T-helper 1 cell treated with Interleukin-12 subunit alpha and Interleukin-12 subunit beta and Interleukin-4 antibody, amounts not matched to agents 30 ng/mL and 1 ng/mL, for 36 hours (primary cell): ENCODE results near the gene MED15. TPM values are rescaled to one million over a fixed set of nuclear protein-coding genes. Genes with fewer than 3 reads are reported as not detected.
"Not testable (repeated sequence)": the region's sequence is repeated elsewhere in the genome, so short reads cannot be mapped to it uniquely, and the experiment has no call there.

Experiments used
- intact Hi-C: fragments of 100-400 bp; cut with micrococcal nuclease; formaldehyde crosslinking; loops from one replicate; pipeline ENCODE4 v1.15.1; 2024
- total RNA-seq: library from RNA; stranded (reverse); gene quantifications from 2 replicates; pipeline ENCODE4 v1.2.3, GENCODE V29; 2022

MED15 gene
- total RNA-seq, 1 donor from 2014 or later: 165 TPM

DNA sequence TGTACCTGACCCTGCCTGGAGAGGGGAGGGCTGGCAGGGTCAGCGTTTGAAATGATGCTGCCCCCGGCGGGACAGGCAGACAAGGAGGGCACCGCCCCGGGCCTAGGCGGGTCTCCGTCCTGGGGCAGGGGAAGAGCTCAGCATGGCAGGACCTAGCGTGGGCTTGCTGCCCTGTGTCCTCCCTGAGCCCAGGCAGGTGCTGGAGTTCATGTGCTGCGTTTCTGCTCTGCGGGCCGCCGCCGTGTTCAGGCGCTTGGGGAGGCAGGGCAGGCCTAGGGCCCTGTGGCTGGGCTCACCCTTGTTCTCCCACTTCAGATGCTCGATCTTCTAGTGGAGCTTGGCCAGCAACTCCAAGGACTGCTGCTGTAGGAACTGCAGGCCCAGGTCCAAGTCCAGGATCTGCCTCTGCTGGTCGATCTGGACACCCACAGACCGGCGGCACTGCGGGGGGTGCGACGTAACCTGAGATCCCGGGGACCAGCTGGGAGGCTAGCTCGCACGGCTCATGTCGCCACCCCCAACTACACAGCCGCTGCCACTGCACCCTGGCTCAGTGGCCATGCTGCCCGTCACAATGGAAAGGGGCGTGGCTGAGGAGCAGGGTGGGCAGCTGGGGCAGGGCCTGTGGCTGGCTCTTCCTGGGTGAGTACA, 84.4 kb downstream of the MED15 start:
- intact Hi-C loops: no loop called here

DNA sequence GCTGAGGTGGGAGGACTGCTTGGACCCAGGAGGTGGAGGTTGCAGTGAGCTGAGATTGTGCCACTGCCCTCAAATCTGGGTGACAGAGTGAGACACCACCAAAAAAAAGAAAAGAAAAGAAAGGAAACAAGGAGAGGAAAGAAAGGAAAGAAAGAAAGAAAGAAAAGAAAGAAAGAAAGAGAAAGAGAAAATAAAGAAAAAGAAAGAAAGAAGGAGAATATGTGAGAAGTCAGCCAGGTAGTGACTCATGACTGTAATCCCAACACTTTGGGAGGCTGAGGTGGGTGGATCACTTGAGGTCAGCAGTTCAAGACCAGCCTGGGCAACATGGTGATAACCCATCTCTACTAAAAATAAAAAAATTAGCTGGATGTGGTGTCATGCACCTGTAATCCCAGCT, 86.6 kb downstream of the MED15 start:
- intact Hi-C loops: not testable (repeated sequence)

DNA sequence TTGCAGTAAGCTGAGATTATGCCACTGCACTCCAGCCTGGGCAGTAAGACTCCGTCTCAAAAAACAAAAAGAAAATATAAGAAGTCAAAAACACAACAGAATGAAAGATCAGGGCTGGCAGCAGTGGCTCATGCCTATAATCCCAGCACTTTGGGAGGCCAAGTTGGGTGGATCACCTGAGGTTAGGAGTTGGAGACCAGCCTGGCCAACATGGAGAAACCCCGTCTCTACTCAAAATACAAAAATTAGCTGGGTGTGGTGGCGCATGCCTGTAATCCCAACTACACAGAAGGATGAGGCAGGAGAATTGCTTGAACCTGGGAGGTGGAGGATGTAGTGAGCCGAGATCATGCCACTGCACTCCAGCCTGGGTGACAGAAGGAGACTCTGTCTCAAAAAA, 87.1 kb downstream of the MED15 start:
- intact Hi-C loops: not testable (repeated sequence)

DNA sequence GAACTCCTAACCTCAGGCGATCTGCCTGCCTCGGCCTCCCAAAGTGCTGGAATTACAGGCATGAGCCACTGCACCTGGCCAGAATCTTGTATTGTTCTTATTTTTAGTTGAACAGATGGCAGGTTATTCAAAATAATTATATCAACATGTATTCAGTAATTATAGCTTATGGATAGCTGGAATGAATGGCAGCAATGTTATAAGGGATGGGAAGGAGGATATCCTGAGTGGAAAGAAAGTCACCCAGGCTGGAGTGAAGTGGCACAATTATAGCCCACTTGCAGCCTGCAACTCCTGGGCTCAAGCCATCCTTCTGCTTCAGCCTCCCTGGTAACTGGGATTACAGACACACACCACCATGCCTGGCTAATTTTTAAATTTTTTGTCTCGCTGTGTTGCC, 88.1 kb downstream of the MED15 start:
- intact Hi-C loops: no loop called here

DNA sequence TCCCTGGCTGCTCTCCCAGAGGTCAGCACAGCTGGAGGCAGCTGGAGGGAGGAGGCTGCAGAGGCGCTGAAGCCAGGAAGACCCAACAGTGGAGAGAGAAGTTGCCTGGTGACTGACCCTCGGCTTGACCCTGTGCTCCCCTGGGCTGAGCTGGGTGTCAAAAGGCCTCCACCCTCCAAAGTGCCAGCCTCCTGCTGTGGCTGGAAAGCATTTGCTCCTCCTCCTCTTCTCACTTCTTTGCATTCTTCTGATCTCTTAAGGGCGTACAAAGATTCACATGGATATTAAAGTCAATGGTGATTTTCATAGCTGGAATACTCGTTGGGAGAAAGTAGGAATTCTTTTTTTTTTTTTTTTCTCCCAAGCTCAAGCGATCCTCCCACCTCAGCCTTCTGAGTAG, 91.7 kb downstream of the MED15 start:
- intact Hi-C loops: no loop called here

DNA sequence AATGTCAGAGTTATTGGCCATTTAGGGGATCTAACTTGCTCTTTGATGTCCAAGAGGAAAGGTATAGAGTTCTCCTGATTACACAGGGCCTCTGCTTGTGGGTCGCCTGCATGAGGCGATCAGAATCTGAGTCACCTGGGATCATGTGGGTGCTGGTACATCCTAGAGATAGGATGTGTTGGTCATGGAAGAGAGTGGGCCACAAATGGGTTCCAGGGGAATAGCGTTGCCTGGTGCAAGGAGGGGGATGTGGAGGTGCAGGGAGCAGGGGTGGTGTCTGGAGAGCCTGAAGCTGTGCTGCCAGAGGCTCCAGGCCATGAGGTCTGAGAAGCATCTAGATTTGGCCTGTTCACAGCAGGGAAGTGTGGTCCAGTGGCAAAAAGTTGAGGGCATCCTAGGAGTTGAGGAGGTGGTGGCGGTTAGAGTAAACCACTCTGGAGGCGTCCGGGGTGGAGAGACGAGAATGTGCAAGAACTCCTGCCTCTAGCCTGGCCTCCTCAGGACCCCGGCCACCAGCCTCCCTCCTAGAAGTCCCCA, 92.8 kb downstream of the MED15 start:
- intact Hi-C loops: no loop called here

DNA sequence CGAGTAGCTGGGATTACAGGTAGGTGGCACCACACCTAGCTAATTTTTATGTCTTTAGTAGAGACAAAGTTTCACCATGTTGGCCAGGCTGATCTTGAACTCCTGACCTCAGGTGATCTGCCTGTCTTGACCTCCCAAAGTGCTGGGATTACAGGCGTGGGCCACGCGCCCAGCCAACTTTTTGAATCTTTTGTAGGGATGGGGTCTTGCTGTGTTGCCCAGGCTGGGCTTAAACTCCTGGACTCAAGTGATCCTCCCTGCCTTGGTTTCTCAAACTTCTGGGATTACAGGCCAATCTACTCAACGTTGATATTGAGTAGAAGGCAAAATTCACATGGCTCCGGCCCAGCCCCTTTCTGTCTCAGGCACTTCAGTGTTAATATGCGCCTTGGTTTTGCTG, 93.9 kb downstream of the MED15 start:
- intact Hi-C loops: no loop called here

DNA sequence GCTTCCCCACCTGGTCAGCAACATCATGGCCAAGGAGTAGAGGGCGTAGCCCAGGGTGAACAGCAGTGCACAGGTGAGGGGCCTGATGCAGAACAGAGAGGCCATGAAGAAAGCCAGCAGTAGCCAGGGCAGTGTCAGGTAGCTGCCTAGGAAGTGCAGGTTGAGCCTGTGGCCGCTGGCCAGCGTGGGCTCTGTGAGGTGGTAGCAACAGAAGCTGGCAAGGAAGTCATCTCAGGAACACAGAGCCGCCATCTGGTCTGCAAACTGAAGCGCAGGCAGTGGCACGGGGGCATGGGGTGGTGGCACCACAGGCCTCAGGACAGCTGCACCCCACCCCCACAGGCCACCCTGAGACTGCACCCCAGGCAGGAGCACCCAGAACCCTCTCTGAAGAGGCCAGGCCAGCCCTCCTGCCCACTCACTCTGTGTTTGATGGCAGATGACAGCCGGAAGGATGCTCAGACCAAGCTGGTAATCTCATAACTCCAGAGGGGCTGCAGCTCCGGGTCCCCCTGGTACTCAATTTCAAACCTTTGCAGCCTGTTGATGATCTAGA, 95.3 kb downstream of the MED15 start:
- intact Hi-C loops: no loop called here

DNA sequence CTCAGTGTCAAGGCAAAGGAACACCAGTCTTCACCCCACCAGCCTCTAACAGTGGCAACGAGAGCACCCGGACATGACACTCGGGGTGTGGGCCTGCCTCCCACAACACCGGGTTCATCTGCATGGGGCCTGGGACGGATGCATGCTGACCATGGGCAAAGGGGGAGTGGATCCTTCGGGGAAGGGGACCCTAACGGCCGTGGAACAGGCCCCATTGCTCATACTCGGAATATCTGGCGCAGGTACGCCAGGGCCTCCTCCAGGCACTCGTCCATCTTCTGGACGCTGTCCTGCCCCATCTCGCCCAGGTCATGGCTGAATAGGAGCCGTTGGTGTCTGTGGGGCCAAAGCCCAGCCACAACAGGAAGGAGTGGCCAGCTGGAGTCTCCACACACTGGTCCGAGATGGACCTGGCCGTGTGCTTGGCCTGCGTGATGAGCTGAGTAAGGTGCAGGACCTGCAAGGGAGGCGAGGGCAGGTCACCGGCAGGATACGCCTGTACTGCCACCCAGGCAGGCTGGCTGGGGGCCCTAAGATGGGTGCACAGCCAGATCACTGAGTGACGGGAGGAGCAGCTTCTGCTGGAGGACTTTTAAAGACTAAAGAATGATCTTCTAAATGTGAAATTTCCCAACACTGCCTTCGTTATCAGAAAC, 96.8 kb downstream of the MED15 start:
- intact Hi-C loops: no loop called here

DNA sequence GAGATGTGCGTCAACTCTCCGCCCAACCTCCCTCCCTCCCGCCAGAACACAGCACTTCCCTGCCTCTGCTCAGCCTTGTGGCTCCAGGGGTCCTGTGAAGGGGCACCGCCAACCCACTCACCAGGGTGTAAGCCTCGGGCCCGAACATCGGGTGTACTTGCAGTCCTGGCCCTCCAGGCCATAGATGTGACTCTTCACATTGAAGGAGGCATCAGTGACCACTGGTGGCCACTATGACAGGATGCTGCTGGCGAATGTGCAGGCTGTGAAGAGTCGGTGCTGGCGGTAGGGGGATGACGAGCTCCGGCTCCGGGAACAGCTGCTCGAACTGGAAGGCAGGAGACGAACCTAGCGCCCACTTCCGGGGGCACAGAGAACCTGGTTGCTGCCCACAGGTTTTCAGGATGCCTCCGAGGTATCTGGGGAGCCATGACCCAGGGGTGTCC, 97.4 kb downstream of the MED15 start:
- intact Hi-C loops: no loop called here

DNA sequence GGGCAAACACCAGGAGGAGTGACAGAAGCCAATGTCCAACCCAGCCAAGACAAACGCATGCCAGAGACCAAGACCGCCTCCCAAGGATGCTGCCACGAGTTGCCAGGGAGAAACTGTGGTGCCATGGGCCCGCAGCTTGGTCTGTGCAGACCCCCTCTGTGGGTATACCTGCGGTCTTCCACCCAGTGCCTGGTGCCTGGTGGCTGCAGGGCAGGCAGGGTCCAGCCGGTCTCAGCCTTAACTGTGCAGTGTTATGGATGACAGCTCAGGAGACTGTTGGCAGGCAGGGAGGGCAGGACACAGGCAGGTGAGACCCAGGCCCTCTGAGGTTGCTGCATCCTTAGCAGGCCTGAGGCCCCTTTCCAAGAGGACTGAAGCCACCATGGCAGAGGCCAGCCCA, 97.9 kb downstream of the MED15 start:
- intact Hi-C loops: no loop called here

DNA sequence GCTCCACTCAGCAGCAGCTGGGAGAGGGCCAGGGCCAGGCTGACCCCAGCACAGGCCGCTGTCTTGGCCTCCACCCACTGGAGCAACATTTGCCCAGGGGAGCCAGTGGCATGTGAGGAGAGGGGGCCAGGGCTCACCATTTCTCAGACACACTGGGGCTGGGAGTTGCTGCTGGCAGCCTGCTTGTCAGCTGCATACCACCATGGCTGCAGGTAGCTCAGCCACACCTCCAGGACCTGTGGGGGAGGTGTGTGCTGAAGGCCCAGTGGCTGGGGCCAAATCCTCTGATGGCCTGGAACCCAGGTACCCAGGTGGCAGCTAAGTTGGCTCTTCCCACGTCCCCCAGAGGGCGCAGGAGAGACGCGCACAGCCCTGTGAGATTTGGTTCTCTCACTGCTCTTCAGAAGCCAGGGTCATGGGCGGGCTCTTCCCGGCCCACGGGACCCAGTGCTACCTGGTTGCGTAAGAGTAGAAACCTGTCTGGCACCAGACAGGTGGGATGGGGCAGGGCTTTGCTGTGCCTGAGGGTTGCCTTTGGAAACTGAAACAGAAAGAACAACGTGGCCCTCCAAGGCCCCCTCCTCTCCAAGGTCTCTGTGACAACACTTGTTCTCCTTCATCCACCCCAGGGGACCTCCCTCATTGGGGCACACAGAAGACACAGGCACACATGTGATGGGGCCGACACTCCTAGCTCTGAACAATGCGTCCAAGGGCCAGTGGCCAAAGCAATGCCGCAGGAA, 98.8 kb downstream of the MED15 start:
- intact Hi-C loops: loop anchor here (1.0 to 2.0 kb wide), 4 partner anchors 37 to 178 kb away; no protein-coding TSS in a partner anchor

DNA sequence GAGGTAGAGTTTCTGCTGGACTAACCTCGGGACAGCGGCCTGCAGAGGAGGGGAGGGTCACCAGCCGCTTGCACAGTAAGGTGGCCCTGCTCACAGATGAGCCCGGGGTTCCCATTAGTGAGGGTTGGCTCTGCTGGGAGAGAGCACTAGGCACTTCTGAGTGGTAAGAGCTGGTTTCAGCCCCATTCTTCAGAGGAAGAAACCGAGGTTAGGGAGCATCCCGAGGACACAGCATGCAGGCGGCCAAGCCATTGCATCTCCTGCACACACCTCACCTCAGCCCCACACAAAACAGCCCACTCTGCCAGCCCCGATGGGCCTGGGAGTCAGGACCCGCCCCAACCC, 99.3 kb downstream of the MED15 start:
- intact Hi-C loops: loop anchor here (1.0 to 2.0 kb wide), 4 partner anchors 38 to 178 kb away; no protein-coding TSS in a partner anchor

DNA sequence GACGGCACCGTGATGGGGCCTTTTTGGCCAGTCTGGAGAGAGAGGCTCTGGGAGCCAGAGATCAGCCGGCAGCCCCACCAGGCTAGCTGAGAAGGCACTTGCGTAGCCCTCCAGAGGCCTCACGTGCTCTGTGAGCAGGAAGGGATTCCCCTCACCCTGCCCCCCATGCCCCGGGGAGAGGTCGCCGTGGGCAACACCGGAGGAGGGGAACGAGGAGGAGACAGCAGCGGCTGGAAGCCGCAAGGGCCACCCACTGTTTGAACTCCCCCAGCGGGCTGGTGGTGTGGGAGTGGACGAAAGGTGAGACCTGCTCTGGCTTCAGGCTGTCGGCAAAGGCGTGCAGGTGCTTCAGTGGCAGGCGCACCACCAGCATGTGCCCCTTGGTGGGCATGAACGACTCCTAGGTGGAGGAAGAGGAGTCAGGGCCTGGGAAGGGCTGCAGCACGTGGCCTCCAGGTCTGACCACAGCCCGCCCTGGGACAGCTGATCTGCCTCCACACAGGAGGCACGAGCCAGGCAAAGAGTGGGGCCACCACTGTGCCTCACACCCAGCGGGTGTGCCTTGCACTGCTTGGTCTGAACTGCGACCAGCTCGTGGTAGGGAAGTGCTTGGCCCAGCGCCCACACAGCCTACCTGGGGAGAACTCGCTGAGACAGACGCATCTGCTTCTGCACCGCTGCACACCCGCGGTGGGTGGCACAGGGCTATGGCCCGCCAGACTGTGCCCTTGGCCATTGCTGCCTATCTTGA, 99.9 kb downstream of the MED15 start:
- intact Hi-C loops: loop anchor here (2.0 kb wide), 1 partner anchor 39 kb away; no protein-coding TSS in a partner anchor

DNA sequence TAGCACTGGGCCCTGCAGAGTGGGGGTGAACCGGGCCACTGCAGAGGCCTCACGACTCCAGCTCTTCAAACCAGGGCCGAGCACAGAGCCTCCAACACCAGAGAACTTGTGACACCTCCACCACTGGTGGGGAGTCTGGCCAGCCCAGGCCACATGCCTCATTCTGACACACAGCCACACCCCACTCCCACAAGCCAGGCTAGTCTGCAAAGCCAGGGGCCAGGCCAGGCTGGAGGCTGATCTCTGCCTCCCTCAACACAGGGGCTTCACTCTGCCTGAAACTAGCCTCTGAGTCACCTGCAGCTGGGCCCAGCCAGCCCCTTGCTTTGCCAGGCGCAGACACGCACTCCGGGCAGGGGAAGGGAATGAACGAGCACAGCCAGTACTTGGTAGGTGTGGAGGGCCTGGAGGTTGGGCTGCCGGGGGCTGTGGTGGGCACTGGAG, 102.9 kb downstream of the MED15 start:
- intact Hi-C loops: no loop called here

DNA sequence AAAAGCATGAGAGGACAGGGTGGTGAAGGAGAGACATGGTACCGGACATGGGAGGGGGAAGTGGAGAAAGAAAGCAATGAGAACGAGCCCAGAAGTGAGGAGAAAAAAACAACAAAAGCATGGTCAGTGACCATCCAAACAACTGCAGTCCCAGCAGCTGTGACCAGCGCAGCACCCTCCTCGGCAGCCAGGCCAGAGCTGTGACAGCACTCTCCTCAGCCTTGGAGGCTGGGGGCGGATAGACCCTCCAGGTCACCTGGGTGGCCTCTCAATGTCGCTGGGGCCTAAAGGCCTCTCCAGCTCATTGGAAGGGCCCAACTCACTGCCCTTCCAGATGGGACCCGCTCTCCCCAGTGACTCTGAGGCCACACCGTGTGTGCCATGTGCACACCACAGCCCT, 103.3 kb downstream of the MED15 start:
- intact Hi-C loops: no loop called here

DNA sequence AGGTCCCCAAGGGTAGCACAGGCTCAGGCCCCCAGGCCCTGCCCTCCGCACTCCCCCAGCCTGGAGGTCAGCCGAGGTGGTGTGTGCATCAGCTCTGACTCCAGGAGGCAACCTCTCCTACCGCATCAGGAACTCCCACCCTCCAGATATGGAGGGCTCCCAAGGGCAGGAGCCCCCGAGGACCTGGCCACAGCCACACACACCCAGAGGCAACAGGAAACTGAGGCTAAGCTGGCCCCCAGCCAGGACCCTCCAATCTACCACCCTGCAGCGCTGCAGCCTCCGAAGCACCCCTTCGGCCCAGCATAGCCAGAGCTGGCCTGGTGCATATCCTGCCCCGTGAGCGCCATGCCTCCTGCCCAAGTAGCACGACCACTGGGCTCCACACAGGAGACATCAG, 104.0 kb downstream of the MED15 start:
- intact Hi-C loops: no loop called here

DNA sequence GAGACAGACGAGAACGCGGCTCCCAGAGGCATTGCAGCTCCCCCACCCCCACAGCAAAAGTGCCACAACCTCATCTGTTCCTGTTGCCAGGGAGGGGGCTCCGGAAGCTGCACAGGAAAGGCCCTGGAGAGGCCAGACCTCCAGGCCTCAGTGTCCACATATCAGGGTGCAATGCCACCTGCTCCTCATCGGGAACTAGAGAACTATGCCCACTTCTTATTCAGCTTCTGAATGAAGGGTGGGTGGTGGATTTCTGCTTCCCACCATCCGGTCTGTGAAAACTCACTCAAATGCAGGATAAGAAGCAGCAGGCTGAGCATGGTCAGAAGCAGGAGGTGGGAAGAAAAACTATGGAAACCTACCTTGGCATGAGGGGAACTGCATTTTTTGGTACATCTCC, 105.9 kb downstream of the MED15 start:
- intact Hi-C loops: no loop called here

DNA sequence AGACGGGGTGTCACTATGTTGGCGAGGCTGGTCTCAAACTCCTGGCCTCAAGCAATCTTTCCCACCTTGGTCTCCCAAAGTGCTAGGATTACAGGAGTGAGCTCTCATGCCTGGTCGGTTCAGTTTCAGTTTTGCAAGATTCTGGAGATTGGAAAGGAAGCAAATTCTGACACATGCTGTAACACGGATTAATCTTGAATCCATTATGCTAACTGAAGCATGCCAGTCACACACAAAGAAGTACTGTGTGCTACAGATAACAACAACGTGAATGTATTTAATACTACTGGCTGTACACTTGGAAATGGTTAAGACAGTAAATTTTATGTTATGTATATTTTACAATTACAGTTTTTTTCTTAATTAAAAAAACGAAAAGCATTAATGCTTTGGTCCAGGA, 107.6 kb downstream of the MED15 start:
- intact Hi-C loops: no loop called here

DNA sequence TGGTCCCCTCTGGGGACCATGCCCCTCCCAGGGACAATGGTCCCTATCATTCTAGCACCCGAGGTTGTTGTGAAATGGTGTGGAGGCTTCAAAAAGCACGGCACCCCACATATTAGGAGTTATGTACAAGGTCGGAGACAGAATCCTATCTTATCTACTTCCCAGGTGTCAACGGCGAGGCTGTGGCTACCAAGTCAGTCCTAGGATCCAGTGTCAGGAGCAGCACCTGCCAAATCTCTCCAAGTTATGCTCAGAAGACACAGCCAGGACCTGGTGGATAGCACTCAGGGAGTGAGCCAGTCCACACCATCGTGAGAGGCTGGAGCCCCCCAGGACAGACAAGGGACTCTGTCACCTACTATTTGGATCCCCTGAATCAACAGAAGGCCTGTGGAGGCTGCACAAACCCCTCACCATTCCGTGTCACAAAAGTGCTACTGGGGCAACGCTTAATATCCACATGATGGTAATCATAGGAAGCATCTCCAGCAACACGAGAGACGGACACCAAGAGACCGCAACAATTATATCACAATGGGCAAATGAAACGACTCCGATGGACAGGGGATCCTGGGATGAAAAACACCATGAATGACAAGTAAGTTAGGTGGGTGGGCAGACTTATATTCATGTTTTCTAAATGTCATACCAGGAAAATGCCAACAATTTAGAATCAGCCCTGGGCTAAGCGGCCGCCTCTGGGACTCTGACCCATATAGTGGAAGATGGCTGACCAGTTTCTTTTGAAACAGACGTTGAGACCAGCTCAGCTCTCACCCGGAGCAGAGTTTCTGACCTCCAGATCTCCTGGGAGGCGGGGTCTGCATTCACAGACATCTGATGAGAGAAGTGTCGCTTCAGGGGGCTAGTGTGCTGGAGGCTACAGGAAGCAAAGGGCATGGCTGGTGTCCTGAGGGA, 108.4 kb downstream of the MED15 start:
- intact Hi-C loops: no loop called here
